ENCODE results near the gene BABAM1. TPM values are rescaled to one million over a fixed set of nuclear protein-coding genes. Genes with fewer than 3 reads are reported as not detected.

BABAM1 gene
- total RNA-seq, 3 donors from 2014 or later (not counting 1 experiment from before 2014, with no cell fraction given), result 106 to 127 (median 106) TPM

GRCh38 chr19:17306285-17306714 is 39.1 kb downstream of the BABAM1 start:
- no peaks in the 10 kb centered on the region for H3K27me3 ChIP-seq (ENCODE audit: control insufficient read depth, insufficient read depth, low read length)
- H3K4me1 Mint-ChIP-seq, result peaks cover 35 to 52% of the 10 kb centered on the region in 2 donors
- no peaks in the 10 kb centered on the region for H3K9me3 Mint-ChIP-seq
- peak overlapping the region; percentile 81 to 89 for H3K27ac Mint-ChIP-seq
- peaks cover 56% of the 10 kb centered on the region for H3K4me1 ChIP-seq (ENCODE audit: control insufficient read depth, insufficient read depth, low read length)
- H3K4me3 Mint-ChIP-seq, result peak overlapping the region; percentile 82
- H3K27me3 Mint-ChIP-seq (ENCODE audit: low read depth in 2 of 2), result no peaks in the 10 kb centered on the region
- H3K27ac ChIP-seq (ENCODE audit: low read length), result peak overlapping the region; percentile 58
- 13% methylated on average over 28 of the region's 28 CpGs for WGBS (ENCODE audit: insufficient coverage)
- TF ChIP-seq, protein P1, sequence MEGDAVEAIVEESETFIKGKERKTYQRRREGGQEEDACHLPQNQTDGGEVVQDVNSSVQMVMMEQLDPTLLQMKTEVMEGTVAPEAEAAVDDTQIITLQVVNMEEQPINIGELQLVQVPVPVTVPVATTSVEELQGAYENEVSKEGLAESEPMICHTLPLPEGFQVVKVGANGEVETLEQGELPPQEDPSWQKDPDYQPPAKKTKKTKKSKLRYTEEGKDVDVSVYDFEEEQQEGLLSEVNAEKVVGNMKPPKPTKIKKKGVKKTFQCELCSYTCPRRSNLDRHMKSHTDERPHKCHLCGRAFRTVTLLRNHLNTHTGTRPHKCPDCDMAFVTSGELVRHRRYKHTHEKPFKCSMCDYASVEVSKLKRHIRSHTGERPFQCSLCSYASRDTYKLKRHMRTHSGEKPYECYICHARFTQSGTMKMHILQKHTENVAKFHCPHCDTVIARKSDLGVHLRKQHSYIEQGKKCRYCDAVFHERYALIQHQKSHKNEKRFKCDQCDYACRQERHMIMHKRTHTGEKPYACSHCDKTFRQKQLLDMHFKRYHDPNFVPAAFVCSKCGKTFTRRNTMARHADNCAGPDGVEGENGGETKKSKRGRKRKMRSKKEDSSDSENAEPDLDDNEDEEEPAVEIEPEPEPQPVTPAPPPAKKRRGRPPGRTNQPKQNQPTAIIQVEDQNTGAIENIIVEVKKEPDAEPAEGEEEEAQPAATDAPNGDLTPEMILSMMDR (IDR thresholded peaks at IDR 0.05), result no peak
- no peaks in the 10 kb centered on the region for H3K36me3 Mint-ChIP-seq
- no peaks in the 10 kb centered on the region for H3K36me3 ChIP-seq (ENCODE audit: control insufficient read depth, insufficient read depth, low read length)
- H3K9me3 ChIP-seq (ENCODE audit: control insufficient read depth, insufficient read depth, low read length), result no peaks in the 10 kb centered on the region
- intact Hi-C loops (cut with micrococcal nuclease), result no loop called here
- H3K4me3 ChIP-seq (ENCODE audit: low read length), result peak overlapping the region; percentile 55
- ATAC-seq, result no peak
- DNase-seq, result no peak

DNA sequence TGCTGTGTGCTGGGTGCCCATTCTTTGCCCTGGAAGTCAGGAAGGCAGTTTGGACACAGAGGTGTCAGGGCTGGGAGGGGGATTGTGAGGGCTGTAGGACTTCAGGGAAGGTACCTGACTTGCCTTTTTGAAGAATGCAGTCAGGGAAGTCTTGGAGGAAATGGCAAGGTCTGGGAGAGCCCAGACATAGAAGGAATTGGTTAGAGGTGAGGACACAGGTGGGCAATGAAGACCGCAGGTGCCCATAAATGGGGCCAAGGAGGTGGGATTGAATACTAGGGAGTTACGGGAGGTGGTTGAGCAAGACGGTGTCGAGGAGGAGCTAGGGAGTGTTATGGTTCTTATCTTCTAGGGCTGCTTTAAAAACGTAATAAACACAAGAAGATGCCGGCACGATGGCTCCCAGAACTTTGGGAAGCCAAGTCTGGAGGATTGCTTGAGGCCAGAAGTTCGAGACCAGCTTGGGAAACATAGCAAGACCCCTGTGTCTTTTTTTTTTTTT is 40.7 kb downstream of the BABAM1 start:
- no peak for ATAC-seq
- Mint-ChIP-seq H3K36me3 (no peaks in the 10 kb centered on the region), H3K27ac (peak overlapping the region in 1 of 2 donors; percentile 27), H3K4me1 (peaks cover 35 to 55% of the 10 kb centered on the region in 2 donors), H3K4me3 (peak overlapping the region; percentile 40), H3K27me3 (ENCODE audit: low read depth in 2 of 2) (no peaks in the 10 kb centered on the region), H3K9me3 (no peaks in the 10 kb centered on the region)
- 94% methylated on average over 8 of the region's 8 CpGs for WGBS (ENCODE audit: insufficient coverage)
- intact Hi-C loops (cut with micrococcal nuclease), result no loop called here
- Histone ChIP-seq H3K27me3 (ENCODE audit: control insufficient read depth, insufficient read depth, low read length) (no peaks in the 10 kb centered on the region), H3K27ac (ENCODE audit: low read length) (no peak overlapping the region), H3K36me3 (ENCODE audit: control insufficient read depth, insufficient read depth, low read length) (no peaks in the 10 kb centered on the region), H3K9me3 (ENCODE audit: control insufficient read depth, insufficient read depth, low read length) (no peaks in the 10 kb centered on the region), H3K4me1 (ENCODE audit: control insufficient read depth, insufficient read depth, low read length) (peaks cover 45% of the 10 kb centered on the region), H3K4me3 (ENCODE audit: low read length) (no peak overlapping the region)
- TF ChIP-seq, protein P1 (IDR thresholded peaks at IDR 0.05), result no peak
- no peak for DNase-seq

GRCh38 chr19:17309198-17309964 is 42.1 kb downstream of the BABAM1 start, which contains the start of gene DDA1:
Gene DDA1, plus strand, starts transcription at chr19:17309563. Its CDS starts 92 bp downstream, at chr19:17309655.
- Mint-ChIP-seq H3K4me3 (peak within 1 kb of the TSS; percentile 99), H3K4me1 (peaks cover 28 to 46% of the 10 kb centered on the region in 2 donors), H3K9me3 (no peaks in the 10 kb centered on the region), H3K36me3 (no peaks in the 10 kb centered on the region), H3K27me3 (ENCODE audit: low read depth in 2 of 2) (no peaks in the 10 kb centered on the region), H3K27ac (peak within 1 kb of the TSS; percentile 92 to 93)
- intact Hi-C loops (cut with micrococcal nuclease), result loop anchor here (1.0 kb wide), 1 partner anchor 28 kb away; the partner anchor contains the start of gene GTPBP3
- WGBS (ENCODE audit: insufficient coverage), result under 1% methylated on average over 46 of the region's 46 CpGs
- DNase-seq, result peak; percentile 95 to 100
- ATAC-seq, result peak; percentile 80 to 92 (median 83)
- H3K27me3 ChIP-seq (ENCODE audit: control insufficient read depth, insufficient read depth, low read length), result no peaks in the 10 kb centered on the region
- peaks cover 7% of the 10 kb centered on the region for H3K36me3 ChIP-seq (ENCODE audit: control insufficient read depth, insufficient read depth, low read length)
- peaks cover 37% of the 10 kb centered on the region for H3K4me1 ChIP-seq (ENCODE audit: control insufficient read depth, insufficient read depth, low read length)
- H3K9me3 ChIP-seq (ENCODE audit: control insufficient read depth, insufficient read depth, low read length), result no peaks in the 10 kb centered on the region
- peak within 1 kb of the TSS; percentile 76 for H3K4me3 ChIP-seq (ENCODE audit: low read length)
- TF ChIP-seq, protein P1 (IDR thresholded peaks at IDR 0.05), result no peak
- H3K27ac ChIP-seq (ENCODE audit: low read length), result peak within 1 kb of the TSS; percentile 61
